HCT116 (cell line): ENCODE measurements around the gene PLVAP.

ENCODE experiments used
- CTCF ChIP-seq, 3 experiments: fragments of 200-600 bp in 1 of 3; sonication (generic) in 1 of 3; IDR thresholded peaks in 2 of 3; conservative IDR thresholded peaks in 1 of 3; 2 replicates each; pipeline ENCODE4 v1.5.1; 2012 to 2017; ENCODE audit warnings: low read depth in 2 of 3, low read length in 2 of 3, antibody characterized with exemption in 1 of 3, borderline replicate concordance in 1 of 3, control low read depth in 1 of 3, mild to moderate bottlenecking in 1 of 3, mixed read lengths in 1 of 3, mixed run types in 1 of 3, moderate library complexity in 1 of 3; ENCODE audit not compliant: insufficient read depth in 1 of 3
- EZH2phosphoT487 ChIP-seq: fragments of 200-600 bp; IDR thresholded peaks from 2 replicates; pipeline ENCODE4 v1.6.1; 2018; ENCODE audit warnings: antibody characterized with exemption, borderline replicate concordance
- RAD21 ChIP-seq: IDR thresholded peaks from 2 replicates; pipeline ENCODE4 v1.6.1; 2012; ENCODE audit warnings: low read depth, mild to moderate bottlenecking
- YY1 ChIP-seq: IDR thresholded peaks from 2 replicates; pipeline ENCODE4 v1.6.1; 2011; ENCODE audit warnings: low read length, low read depth, moderate library complexity, mild to moderate bottlenecking; ENCODE audit not compliant: insufficient replicate concordance; ENCODE audit errors: extremely low read depth

DNA sequence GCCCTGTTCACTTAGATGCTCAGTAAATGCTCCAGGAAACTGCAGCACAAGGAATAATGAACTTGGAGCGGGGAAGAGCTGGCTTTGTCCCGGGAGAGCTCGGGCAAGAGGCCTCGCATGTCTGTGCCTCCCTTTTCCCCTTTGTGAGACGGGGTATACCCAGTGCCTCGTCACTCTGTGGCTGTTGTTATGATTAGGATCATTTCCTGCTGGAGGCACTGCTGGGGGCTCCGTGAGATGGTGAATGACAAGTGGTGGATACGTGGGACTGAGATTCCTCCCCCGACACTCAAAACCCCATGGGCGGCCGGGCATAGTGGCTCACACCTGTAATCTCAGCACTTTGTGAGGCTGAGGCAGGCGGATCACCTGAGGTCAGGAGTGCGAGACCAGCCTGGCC, 1.1 kb upstream of the PLVAP start:
- TF ChIP-seq YY1, result no peak
- TF ChIP-seq EZH2phosphoT487, result no peak
- no peak for TF ChIP-seq RAD21
- TF ChIP-seq CTCF (IDR thresholded peaks at IDR 0.05 in 2 of 3, conservative IDR thresholded peaks at IDR 0.05 in 1 of 3; ENCODE audit: borderline replicate concordance in 1 of 3, insufficient read depth in 1 of 3, low read depth in 2 of 3, low read length in 2 of 3), result no peak
